CD4-positive, alpha-beta T cell treated with Interleukin-2 at 100 ng/mL for 4 hours (primary cell): ENCODE measurements around the gene C19orf25.
A peak's percentile ranks its signal among the peaks of the same experiment; 100 is the strongest.
"Not testable (repeated sequence)": the region's sequence is repeated elsewhere in the genome, so short reads cannot be mapped to it uniquely, and the experiment has no call there.

Experiments
- DNase-seq: peaks from one replicate; pipeline ENCODE4 v3.0.0-alpha.2; 2020; ENCODE audit warnings: low spot score

Gene C19orf25

DNA sequence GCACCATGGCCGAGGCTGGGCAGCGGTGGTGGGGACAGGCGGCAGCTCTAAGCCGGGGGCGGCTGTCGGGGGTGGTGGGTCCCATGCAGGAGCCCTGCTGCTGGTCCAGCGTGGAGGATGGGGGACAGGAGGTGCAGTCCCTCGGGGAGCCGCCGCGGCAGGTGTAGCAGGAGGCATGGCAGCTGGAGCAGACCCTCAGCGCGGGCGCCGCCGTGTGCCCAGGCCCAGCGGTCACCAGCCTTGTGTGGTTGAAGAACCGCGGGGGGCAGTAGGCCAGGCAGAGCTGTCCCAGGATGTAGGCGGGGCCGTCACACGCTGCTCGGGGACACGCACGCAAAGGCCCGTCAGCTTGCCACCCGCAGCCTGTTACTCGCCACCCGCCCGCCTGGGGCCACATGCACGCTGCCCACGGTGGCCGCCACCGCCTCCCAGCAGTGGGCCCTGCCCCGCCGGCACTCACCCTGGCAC is 2.9 kb upstream of the C19orf25 start:
- DNase-seq: no peak

DNA sequence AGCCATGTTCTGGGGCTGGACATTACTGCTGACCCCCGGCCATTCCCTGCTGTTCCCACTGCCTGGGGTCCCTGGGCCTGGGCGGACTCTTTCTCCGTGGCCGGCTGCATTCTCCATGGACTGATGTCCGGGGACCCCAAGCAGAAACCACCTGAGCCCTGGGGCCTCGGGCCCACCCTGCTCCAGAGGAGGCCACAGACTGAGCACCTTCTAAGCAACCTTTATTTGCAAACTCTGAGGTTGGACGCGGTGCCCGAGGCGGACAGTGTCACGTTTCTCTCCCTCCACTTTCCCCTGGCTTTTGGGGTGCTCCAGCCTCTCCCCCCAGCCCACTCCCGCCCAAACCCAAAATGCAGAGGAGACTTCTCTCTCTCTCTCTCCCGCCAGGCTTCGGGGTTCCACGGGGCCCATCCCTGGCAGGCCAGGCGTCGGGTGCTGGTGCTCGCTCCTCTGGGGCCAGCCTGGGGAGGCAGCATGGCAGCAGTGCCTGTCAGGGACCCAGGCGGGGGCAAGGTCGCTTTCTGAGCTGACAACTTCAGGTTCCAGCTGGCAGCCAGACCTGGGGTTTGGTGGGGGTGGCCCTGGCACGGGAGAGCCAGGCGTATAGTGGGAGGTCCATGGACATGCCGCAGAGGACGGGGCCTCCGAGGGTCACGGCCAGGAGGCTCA is 2.3 kb upstream of the C19orf25 start:
- DNase-seq: no peak

DNA sequence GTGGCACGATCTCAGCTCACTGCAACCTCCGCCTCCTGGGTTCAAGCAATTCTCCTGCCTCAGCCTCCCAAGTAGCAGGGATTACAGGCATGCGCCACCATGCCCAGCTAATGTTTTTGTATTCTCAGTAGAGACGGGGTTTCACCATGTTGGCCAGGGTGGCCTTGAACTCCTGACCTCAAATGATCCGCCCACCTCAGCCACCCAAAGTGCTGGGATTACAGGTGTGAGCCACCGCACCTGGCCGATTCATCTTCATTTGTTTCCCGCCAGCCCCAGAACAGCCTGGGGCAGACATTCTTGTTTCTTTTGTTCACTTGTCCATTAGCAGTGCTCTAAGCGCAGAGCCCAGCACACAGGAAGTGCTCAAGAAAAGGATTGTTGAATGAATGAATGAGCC is 2.0 kb downstream of the C19orf25 start:
- DNase-seq: not testable (repeated sequence)

DNA sequence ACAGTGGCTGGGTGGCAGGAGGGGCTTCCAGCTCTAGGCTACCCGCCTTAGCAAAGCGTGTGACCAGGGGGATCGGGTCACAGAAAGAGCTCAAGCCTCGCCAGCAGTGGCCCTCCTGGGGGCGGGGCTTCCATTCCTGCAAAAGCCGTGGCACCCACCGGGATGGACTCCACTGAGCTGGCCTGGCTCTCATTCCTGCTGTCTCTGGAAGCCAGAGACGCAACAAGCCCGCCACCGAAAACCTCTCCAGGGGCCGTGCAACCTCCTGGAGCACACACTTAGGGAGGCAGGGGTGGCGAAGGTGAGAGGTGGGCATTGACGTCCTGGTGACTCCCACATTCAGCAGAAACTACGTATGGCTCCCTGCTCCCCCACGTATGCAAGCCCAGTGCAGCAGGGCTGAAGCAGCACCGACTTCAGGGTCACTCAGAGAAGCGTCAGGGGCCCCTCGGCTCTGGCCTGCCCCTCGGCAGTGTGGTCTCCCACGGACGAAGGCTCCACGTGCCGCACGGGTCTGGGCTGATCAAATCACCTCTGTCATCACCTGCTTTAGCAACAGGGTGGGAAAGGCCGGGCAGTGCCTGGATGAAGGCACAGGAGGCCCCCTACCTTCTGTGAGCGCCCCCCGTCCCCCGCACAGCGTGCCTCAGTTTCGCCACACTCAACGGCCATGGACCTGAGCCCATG is 3.1 kb downstream of the C19orf25 start:
- DNase-seq: no peak

DNA sequence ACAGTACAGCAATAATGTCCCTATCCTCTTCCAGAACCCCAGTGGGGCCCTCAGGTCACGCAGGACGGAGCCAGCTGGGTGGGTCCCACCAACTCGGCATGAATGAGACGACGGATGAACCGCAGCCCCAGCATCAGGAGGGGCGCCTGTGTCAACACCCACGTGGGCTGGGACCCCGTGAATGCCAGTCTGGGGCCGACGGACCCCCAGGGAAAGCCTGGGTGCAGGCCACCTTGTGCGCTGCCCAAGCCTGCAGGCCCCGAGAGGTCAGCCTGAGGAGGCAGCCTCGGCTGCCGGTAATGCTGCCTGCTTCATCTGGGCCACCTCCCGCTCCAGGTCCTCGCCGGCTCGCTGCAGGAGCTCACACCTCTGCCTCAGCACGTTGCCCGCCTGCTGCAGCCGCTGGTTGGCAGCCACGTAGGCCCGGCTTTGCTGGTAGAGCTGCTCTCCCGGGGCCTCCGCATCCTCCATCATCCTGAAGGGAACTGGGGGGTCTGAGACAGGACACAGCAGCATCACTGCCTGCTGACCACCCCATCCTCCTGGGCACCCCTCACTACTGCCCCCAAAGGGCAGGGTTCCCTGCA is 4.2 kb downstream of the C19orf25 start:
- no peak for DNase-seq

DNA sequence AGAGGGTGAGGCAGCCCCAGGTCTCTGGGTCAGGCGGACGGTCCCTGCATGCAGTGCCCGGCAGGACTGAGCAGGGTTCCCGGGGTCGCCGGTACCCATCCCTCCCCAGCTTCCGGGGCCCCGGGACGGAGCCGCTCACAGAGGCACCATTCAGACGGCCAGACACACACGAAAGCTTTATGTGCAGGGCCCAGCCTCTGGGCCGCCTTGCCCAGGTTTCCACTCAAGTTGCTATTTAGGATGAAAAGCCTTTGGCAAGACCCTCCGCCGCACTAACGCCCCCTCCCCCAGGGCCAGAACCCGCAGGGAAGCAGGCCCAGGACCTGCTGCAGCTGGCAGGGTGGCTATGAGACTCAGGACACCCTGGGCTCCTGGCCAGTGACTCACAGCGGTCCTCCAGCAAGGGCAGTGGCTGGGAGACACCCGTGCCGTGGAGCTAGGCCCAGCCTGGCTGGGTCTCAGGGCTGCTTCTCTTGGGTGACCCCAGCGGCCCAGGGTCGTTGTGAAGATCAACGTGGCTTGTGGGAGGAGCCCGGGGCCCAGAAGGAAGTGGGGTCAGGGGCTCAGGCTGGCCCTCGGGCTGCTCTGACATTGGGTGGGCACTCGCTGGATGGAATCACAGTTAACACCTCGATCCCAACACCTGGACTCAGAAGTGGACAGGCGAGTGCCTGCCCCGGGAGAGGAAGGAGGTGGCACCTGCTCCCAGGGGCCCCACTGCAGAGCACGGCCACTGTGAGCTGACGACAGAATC is 4.8 kb downstream of the C19orf25 start:
- DNase-seq: no peak

DNA sequence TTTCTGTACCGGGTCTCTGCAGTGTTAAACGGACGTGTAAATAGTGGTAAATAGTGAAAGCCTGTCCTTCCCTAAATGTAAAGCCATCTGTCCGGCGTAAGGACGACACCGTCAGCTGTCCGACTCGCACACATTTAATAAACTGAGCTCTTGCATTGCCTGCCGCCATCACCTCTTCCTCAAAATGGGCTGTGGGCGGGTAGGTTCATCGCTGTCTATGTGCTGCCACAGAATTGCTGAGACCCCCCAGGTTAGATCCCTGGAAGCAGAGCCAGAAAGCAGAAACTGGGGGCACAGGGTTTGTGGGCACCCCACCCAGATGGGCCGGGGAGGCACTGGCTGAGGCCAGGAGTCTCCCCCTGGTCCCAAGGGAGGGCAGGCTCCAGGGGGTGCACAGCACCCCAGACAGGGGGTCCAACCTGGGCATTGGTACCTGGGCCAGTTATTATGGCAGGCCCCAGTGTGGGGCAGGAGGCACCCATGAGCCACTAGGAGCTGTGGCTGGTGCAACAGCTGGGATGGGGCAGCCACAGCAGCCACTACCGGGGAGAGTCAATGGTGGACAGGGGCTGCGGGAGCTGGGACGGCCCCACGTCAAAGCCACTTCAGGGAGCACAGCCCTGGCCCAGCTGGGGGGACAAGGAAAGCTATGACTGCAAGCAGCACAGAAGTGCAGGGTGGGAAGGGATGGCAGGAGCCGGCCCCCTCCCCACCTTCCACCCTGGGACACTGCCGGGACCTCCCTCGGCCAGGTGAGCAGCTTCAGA is 5.7 kb downstream of the C19orf25 start:
- no peak for DNase-seq

DNA sequence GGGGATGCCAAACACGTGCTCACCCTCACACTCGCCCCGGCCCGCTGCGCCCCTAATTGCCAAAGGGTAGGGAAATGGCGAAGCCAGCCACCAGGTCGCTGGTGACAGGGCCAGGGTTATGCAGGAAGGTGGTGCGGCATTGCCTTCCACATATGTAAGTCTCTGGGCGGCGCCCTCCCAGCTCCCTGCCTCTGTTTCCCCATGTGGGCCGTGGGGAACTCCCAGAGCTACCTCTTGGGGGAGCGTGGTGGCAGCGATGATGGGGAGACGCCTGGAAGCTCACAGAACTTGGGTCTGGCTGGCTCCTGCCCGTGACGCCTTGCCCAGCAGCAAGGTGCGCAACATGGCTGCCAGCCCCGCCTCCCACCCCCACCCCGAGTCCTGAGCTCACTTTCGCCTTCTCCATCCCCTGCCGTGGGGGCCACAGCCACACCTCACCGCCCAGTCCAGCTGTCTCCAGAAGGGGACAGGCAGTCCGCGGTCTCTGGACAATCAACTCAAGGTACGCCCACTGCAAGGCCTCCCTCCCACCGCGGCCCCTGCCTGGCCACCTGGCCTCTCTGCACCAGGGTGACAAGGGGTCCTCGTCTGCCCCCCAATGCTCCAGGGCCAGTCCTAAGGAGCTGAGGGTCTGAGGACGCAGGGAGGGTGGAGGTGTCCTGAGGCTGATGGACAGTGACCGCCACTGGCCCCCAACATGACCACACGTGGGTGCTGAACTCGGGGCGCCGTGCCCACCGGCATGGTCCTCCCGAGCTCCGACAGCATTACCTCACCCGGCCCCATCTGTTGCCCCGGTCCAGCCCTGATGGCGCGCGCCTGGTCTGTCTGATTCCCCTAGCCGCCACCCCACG is 6.6 kb downstream of the C19orf25 start:
- no peak for DNase-seq

DNA sequence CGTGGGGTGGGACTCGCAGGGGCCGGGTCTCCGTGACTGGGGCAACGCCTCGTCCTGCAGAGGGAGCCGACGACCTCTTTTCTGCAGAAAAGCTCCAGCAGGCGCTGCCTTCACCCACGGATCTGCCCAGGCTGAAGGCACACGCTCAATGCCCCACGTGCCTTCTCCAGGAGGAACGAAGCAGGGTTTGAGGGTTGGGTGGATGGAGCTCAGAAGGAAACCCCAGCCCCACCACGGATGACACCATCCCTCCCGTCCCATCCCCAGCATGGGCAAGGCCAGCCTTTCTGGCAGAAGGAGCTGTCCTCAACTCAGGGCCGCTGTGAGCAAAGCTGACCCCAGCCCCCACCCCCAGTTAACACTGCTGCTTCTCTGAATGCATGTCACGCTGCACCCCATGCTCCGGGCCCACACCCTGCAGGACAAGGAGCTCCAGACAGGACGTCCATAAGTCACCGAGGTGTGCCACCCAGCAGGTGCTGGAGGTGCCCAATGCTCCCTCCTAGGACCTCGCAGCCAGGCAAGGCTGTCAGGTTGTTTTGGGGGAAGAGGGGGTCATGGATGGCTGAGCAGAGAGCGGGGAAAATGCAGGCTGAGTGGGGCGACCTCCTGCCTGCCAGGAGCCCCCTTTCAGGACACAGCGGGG is 7.4 kb downstream of the C19orf25 start:
- DNase-seq: no peak

DNA sequence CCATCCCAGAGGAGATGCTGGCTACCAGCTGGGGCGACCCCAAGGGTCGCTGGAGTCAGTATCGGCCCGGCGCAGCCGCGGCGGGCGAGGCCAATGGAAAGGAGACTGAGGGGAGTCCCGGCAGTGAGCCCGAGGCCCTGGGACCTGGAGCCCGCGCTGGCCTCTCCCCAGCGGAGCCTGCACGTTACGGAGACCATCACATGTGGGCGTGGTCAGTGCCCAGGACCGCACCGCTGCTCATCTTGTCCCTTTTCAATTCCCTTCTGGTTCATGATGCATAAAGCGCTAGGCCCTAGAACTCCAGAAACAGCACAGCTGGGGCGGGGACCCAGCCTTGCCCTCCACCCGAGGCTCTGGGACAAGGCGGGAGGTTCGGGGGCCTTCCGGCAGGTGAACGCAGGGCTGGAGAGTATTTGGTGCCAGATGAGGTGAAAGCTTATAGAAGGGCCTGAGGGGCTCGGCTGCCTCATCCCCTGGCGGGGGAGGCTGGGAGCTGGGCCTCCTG is 8.0 kb downstream of the C19orf25 start:
- no peak for DNase-seq

DNA sequence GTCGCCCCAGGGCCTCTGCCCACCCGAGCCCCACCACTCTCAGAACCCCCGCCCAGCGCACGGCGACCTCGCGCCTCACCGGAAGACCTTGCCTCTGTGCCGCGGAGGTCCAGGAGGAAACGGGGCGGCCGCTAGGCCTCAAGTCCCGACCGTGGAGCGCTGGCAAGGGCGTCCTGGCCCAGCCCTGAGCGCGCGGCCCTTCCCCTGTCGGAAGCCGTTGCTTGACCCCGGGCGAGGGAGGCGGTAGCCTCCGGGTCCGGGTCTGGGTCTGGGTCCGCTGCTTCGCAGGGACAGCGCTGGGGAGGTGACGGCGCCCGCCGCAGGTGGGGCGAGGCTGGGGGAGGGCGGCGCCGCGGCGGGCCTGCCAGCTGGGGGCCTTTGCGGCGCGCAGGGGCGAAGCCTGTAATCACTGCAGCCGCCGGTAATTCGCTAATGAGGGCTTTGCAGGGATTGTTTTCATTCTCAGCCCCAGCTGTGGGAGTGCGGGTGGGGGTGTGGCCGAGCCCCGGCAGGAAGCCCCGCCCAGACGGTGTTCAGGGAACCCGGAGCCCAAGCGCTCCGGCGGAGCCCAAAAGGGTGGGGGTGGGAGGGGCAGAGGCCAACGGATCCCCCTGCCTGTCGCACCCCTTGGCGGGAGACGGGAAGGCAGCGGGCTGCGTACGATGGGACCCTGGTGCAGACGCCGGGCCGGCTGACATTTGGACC is 8.6 kb downstream of the C19orf25 start:
- peak; percentile 74 for DNase-seq

DNA sequence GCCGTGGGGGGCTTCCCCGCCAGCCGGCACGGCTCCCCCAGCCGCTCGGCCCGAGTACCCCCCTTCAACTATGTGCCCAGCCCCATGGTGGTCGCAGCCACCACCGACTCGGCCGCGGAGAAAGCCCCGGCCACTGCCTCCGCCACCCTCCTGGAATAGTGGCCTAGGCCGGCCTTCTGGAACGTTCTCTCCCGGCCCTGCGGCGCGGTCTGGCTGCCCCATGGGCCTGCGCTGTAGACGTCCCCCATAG is 9.0 kb downstream of the C19orf25 start:
- DNase-seq: no peak

DNA sequence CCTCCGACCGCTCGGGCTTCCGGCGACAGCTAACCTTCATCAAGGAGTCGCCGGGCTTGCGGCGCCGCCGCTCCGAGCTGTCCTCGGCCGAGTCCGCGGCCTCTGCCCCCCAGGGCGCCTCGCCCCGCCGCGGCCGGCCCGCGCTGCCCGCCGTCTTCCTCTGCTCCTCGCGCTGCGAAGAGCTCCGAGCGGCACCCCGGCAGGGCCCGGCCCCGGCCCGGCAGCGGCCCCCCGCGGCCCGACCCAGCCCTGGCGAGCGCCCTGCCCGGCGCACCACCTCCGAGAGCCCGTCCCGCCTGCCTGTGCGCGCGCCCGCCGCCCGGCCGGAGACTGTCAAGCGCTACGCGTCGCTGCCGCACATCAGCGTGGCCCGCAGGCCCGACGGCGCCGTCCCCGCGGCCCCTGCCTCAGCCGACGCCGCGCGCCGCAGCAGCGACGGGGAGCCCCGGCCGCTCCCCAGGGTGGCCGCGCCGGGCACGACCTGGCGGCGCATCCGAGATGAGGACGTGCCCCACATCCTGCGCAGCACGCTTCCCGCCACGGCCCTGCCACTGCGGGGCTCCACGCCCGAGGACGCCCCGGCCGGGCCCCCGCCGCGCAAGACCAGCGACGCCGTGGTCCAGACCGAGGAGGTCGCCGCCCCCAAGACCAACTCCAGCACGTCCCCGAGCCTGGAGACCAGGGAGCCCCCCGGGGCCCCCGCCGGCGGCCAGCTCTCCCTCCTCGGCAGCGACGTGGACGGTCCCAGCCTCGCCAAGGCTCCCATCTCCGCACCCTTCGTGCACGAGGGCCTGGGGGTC is 9.6 kb downstream of the C19orf25 start:
- DNase-seq: no peak

DNA sequence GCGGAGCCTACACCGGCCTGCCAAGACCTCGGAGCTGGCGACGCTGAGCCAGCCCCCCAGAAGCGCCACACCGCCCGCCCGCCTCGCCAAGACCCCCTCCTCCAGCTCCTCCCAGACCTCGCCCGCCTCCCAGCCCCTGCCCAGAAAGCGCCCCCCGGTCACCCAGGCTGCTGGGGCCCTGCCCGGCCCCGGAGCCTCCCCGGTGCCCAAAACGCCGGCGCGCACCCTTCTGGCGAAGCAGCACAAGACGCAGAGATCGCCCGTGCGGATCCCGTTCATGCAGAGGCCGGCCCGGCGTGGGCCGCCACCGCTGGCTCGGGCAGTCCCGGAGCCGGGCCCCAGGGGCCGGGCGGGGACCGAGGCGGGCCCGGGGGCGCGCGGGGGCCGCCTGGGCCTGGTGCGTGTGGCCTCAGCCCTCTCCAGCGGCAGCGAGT is 10.2 kb downstream of the C19orf25 start:
- no peak for DNase-seq

DNA sequence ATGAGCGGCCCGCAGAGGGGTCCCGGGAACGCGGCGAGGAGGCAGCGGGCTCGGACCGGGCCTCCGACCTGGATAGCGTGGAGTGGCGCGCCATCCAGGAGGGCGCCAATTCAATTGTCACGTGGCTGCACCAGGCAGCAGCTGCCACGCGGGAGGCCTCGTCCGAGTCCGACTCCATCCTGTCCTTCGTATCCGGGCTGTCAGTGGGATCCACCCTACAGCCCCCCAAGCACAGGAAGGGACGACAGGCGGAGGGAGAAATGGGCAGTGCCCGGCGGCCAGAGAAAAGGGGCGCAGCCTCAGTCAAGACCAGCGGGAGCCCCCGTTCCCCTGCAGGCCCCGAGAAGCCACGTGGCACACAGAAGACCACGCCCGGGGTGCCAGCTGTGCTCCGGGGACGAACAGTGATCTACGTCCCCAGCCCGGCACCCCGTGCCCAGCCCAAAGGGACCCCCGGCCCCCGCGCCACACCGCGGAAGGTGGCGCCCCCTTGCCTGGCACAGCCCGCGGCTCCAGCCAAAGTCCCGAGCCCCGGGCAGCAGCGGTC is 10.7 kb downstream of the C19orf25 start:
- no peak for DNase-seq

DNA sequence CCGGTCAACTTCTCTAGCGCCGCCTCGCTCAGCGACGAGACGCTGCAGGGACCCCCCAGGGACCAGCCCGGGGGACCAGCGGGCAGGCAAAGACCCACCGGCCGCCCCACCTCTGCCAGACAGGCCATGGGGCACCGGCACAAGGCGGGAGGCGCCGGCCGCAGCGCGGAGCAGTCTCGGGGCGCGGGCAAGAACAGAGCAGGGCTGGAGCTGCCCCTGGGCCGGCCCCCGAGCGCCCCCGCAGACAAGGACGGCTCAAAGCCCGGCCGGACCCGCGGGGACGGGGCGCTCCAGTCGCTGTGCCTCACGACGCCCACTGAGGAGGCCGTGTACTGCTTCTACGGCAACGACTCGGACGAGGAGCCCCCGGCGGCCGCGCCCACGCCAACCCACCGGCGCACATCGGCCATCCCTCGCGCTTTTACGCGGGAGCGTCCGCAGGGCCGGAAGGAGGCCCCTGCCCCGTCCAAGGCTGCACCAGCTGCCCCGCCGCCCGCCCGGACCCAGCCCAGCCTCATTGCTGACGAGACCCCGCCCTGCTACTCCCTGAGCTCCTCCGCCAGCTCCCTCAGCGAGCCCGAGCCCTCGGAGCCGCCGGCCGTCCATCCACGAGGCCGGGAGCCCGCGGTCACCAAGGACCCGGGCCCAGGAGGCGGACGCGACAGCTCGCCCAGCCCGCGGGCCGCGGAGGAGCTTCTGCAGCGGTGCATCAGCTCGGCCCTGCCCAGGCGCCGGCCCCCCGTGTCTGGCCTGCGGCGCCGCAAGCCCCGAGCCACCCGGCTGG is 11.3 kb downstream of the C19orf25 start:
- DNase-seq: no peak

DNA sequence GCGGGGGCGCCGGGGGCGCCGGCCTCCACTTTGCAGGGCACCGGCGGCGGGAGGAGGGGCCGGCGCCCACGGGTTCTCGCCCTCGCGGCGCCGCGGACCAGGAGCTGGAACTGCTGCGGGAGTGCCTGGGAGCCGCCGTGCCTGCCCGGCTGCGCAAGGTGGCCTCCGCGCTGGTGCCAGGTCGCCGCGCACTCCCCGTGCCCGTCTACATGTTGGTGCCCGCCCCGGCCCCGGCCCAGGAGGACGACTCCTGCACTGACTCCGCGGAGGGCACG is 11.9 kb downstream of the C19orf25 start:
- no peak for DNase-seq
